Activated T-cell treated with anti-CD3 and anti-CD28 coated beads for 1 hour (primary cell): Measurements from ENCODE around the gene INTS6.

Experiments used
- DNase-seq: peaks from one replicate; pipeline ENCODE4 v3.0.0-alpha.2; 2020; ENCODE audit warnings: low read depth

Gene INTS6

DNA sequence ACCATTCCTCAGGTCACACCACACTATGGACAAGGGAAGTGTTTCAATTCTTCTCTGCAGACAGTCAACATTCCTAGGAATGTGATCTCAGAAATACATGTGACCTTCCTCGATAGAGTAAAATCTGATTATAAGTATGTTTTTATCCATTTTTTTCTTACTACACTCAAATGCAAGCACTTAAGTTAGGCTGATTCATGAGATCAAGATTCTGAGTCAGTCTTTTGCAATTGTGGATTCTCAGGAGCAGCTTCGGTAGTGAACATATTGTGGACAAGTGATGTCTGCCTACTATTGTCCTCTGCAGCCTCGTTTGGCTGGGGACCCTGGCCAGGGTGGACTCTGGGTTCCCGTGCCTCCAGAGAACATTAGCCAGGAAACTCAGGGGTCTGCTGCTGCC, 110.1 kb downstream of the INTS6 start:
- no peak for DNase-seq

DNA sequence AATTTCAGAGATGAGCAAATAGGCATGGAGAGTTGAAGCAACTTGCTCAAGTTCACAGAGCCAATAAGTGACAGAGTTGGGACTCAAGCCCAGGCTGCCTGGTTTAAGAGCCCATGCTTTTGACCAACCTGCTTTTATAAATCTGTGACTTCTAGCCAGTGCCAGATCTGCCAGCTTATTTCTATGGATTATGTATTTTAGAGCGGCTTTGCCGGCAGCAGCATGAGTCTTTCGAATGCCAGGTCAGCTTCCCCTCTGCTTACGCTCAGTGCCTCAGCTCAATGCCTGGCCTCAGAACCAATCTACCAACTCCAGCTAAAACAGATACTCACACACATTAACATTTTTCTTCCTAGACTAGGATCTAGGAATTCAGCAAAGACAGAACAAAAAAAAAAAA, 111.0 kb downstream of the INTS6 start:
- DNase-seq, result no peak

DNA sequence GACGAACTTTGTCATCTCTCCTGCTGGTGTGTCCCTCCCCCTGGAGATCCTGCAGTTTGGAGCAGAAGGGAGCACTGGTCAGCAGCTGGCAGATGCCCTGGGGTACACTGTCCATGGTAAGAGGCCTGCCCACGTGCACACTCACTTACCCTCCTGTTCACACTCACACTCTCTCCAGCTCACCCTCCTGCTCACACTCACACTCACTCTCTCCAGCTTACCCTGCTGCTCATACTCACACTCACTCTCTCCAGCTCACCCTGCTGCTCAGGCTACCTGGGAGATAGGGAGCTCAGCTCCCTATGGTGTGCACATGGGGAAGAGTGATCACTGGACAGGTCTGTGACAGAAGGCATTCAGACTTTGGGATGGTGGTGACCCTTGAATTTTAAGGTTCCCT, 111.6 kb downstream of the INTS6 start:
- DNase-seq, result no peak

DNA sequence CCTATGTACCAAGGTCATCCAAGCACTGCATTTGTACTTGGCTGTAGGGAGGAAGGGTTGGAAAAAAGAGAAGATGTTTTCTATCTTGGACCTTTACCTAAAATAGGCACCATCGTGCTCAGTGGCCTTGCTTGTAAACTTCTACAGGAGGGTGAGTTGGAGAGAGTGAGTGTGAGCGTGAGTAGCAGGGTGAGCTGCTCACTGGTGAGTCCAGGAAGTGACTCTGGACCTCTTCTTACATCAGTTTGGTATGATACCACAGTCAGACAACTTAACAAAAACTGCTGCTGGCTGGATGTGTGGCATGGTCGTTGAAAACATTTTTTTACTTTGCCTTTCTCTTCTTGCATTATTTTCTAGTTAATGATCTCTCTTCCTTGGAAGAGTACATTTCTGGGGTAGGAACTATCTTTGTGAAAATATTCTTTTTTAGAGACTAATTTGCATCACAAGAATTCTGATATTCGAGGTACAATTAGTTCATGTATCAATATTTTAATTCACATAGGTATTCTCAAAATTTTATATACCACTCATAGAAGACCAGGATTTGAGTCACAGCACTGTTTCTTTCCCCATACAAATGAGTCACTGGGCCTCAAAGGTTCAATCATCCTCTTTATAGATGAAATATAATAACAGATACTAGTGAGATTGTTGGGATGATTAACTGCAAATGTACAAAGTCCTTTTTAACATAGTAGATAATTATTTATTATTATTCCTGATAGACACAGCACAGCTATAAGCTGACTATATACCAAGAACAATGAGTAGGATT, 112.7 kb downstream of the INTS6 start:
- DNase-seq, result no peak

DNA sequence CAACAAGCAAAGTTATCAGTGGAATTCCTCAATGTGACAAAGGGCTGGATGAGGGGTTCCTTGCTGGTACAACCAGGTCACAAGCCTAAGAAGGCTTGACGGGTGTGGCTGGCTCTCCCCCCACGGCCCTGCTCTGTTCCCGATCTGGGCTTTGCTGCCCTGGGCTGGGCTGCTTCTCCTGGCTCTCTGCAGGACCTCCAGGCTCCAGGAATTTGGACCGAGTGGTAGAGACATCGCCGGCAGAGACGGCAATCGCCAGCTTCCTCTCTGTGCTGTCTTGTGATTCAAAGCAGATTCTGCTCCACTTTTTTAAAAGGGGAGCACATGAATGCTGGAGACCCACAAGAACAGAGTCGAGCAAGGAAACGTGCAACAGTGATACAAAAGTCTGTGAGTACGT, 113.5 kb downstream of the INTS6 start, which contains the start of gene SERPINE3:
TSS of gene SERPINE3 (plus strand) at position 338 of the 400 bp plus-strand sequence. CDS start 1,401 bp downstream, outside the sequence.
- no peak for DNase-seq

DNA sequence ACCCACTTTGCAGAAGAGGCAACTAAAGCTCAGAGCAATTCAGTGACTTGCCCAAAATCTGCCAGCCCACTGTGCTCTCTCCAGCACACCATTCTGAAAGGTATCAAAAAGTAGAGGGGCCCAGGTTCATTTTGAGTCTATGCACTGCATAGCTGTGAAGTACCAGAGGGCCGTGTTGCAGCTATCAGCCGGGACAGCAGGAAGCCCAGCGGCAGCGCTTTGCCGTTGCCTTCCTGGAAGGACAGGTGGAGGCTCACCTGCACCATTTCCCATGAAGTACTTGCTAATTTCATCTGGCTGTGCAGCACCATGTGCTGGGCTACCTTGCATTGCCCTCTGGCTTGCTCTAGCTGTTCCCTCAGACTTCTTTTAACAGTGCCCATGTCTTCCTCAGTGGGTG, 116.1 kb downstream of the INTS6 start:
- DNase-seq, result no peak

DNA sequence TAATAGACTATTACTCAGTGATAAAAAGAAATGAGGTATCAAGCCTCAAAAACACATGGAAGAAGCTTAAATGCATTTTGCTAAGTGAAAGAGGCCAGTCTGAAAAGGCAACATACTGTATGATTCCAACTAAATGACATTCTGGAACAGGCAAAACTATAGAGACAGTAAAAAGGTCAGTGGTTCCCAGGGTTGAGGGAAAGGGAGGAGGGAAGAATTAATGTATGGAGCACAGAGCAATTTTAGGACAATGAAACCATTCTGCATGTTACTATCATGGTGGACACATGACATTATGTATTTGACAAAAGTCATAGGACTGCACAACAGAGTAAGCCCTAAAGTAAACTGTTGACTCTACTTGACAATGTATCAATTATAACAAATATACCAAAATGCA, 119.0 kb downstream of the INTS6 start:
- DNase-seq, result no peak

DNA sequence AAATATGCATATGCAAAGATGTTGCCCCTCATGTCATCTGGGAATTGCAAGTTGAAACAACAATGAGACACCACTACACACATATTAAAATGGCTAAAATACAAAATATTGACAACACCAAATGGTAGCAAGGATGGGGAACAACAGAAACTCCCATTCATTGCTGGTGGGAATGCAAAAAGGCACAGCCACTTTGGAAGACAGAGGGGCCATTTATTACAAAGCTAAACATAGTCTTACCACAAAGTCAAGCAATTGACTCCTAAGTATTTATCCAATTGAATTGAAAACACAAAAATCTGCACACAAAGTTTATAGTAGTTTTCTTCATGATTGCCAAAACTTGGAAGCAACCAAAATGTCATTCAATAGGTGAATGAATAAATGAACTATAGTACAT, 119.4 kb downstream of the INTS6 start:
- no peak for DNase-seq

DNA sequence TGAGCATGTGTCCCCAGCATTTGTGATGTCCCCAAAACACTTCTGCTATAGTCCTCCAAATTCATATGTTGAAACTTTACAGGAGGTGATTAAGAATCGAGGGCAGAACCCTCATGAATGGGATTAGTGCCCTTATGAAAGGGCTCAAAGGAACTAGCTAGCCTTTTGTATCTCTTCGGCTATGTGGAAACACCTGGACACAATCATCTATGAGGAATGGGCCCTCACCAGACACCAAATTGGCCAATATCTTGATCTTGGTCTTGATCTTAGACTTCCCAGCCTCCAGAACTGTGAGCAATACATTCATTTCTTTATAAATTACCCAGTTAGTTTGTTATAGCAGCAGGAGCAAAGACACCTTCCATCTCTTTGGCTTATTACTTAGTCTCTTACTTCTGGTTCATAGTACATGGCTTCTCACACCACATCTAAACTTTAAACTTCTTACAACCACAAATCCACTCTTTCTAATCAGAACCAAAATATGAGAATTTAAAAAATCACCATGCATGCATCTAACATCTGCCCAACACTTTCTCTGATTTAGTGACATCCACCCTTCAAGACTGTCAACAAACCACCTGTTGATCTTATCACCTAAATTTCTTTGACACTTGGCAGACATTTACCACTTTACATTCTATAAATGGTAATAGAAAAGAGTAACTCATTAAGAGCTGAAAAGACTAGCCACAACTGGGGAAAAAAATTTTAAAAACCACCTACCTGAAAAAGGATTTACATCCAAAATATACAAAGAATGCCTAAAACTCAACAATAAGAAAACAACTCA, 120.1 kb downstream of the INTS6 start:
- DNase-seq, result no peak

DNA sequence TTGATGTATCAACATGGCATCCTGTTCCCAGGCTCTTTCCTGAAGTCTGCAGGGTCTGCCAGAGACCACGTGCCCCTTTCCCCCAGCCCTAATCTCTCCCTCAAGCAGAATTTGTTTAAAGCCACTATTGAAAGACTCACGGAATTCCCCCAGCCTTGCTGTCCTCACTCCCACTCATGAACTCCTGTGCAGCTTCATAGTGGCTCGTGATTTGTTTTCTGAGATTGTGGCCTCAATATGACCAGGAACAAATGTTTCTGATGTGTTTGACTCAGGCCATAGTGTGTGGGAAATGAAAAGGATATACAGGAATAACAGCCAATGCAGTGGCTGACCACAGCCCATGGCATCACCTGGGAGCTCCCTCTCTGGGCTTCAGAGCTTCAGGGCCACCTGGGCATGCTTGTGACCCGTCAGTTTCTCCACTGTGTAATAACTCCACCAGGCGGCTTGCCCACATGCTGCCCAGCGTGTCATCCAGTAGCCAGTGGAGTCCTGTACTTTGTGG, 121.4 kb downstream of the INTS6 start:
- DNase-seq, result no peak

DNA sequence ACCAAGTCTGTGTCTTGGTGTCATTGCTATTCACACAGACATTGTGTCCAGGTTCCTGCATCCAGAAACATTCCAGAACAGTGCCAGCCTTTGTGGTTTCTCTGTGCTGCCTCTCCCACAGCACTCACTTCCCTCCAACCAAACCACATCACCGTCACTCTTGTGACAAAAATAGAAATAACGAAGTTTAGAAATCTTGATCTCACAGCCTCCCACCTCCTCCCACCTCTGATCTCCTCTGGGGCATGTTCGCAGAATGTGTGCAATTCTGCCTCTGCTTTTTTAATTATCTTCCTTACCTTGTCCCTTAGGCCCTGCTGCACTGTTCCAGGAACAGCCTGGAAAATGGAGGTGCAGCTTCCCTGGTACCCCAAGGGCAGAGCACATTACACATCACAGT, 122.0 kb downstream of the INTS6 start:
- no peak for DNase-seq

DNA sequence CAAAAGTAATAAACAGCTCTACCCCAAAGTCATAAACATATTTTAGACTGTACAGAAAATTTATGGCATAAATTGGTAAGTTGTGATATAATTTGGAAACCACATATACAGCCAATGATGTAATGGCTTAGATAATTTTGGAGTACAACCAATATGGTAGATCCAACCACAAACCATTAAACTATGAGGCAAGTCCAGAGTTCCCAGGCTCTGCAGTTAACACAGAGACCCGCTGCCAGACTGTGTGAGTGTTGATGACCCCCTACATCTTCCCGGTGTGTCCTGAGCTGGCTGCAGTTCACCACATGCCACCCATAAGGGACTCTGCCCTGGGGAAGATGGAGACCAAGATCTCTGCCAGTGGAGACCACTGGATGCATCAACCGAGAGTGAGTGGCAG, 123.2 kb downstream of the INTS6 start:
- no peak for DNase-seq

DNA sequence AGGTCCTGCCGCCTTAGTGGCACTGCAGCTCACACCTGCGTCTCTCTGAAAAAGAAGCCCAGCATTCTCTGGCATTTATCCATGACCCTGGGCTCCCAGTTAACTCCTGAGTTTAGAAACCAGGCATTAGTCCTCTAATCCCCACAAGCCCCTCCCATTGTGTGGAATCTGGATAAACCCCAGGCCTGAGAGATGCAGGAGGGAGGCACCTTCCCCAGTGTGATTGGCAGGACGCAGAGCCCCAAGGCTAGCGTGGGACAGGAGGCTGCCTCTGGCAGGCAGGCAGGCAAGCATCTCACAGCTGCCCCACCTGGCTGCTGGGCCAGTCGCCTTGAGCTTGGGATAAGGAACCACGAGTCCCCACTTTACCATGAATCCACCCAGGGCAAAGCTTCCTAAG, 124.3 kb downstream of the INTS6 start:
- DNase-seq, result no peak

DNA sequence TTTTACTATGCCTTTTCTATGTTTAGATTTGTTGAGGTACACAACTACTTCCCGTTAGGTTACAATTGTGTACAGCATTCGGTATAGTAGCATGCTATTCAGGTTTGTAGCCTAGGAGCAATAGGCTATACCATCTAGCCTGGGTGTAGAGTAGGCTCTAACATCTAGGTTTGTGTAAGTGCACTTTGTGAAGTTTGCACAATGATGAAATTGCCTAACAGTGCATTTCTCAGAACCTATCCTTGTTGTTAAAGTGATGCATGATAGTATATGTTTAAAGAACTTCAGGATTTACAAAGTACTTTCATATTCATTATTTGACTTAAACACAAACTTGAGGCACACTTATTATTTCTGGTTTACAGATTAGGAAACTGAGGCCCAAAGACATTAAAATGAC, 124.9 kb downstream of the INTS6 start:
- no peak for DNase-seq

DNA sequence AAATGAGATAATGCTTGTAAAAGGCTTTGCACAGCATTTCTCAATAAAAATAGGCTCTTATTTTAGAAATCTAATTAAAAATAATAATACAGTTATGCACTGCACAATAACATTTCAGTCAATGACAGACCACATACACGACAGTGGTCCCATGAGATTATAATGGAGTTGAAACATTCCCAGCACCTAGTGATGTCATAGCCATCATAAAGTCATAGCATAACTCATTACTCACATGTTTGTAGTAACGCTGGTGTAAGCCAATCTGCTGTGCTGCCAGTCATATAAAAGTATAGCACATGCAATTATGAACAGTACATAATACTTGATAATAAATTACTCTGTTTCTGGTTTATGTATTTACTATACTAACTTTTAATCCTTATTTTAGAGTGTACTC, 126.1 kb downstream of the INTS6 start:
- DNase-seq, result no peak

DNA sequence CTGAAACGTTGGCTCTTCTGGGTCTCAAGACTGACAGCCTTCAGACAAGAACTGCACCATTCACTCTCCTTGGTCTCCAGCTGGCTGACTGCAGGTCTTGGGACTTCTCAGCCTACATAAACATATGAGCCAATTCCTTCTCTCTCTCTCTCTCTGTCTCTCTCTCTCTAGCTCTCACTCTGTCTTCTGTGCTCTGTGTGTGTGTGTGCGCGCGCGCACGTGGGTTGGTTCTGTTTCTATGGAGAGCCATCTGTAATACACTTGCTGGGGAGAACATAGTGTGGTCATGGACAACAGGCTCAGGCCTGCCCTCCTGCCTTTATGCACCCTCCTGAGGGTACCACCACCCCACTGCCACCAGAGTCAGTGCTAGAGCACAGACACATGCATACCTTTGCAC, 127.0 kb downstream of the INTS6 start:
- DNase-seq, result no peak

DNA sequence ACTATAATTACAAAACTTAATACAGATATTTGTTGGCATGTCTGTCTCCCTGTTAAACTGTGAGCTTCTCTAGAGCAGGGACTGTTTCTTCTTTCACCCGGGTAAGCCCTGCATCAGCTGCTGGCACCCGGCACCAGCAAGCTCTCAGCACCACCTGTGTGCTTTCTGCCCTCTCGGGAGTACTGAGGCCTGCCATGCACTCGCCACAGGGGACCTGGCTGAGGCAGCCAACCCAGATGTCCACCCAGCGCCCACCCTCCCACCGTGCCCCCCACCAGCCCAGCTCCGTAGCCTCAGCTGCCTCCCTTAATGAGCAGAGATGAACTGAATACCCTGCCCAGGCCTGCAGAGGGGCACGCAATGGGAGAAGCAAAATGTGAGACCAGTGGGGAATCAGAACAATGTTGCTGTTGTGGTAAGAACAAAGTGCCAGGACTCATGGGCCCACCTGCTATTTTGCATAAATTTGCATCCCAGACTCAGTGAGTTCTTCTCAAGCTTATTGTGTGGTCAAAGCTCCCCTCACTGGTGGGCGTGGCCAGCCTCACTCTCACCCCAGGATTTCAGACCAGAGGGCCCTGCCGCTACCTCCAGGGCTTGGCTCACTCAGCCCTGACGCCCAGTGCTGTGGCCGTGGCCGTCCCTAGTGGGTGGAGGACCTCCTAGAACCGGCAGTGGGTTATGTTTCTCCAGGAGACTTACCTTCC, 128.0 kb downstream of the INTS6 start:
- no peak for DNase-seq

DNA sequence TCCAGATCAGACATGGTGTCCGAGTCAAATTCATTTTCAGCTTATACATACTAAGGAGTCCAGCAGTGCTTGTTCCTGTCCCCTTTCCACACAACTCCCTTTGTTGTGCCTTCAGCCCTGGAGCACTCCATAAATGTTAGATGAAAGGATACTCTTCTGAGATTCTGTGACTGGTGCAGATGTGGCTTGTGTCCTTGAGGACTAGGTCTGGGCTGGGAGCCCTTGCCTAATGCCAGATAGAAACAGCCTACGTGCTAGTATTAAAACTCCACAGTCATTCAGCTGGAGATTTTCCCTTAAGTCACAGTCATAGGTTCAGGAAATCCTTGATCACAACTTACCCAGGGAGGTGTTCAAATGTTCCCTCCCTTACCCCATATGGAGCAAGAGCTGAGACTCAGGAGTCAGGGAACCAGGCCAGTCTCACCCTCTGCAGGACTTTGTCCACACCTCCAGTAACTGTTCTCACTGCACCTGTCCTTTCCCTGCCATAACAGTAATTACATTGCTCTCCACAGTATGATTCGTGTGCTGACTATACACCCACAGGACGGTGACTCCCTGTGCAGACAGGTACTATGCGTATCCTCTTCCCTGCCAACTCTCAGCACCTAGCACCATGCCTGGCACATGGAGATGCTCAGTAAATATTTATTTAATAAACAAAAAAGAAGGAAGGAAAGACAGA, 128.9 kb downstream of the INTS6 start:
- DNase-seq, result no peak

DNA sequence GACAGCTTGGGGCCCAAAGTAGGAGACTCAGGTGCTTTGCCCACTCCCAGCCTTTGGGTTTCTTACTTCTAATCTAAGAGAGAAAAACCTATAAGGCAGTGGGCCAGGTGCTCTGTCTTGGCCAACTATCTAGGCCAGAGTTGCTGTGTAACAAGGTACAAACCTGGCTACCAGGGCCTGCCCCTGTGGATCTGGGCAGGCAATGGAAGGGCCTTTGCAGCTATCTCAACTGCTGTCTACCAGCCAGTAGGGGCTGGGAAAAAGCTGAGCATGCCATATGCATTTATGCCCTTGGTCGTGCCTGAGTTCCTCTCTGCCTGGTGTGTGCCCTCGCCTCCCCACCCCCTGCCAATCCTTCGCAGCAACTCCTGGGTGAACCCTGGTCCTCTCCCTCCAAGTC, 130.0 kb downstream of the INTS6 start:
- no peak for DNase-seq

DNA sequence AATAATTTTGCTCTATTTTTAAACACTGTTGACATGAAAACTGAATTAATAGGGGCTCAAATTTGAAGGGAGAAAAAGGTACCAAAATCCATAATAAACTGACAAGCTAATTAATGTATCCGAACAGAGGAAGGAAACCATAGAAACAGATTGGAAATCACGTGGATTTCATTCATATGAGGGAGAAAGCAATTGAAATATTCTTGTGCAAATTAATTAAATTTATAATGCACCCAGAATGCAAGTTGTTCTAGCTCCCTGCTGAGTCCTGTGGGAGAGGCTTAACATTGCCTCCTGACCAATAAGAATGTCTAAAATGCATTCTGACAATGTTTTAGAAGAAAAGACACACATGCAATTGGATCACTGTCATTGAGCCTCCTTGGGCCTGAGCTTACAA, 131.0 kb downstream of the INTS6 start:
- DNase-seq, result no peak

DNA sequence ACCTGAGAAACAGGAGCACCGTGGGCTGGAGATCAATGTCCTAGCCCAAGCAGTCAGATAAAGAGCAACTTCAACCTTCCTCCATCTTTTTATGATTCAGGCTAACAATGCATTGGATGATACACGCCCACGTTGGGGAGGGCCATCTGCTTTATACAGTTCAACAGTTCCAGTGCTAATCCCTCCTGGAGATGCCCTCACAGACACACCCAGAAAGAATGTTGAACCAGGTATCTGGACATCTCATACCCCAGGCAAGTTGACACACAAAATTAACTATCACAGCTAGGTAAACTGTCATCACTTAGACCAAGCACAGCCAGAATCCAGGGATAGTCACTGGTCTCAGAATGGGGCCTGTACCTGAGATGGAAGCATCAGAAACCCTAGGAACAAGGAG, 134.0 kb downstream of the INTS6 start:
- DNase-seq, result no peak

DNA sequence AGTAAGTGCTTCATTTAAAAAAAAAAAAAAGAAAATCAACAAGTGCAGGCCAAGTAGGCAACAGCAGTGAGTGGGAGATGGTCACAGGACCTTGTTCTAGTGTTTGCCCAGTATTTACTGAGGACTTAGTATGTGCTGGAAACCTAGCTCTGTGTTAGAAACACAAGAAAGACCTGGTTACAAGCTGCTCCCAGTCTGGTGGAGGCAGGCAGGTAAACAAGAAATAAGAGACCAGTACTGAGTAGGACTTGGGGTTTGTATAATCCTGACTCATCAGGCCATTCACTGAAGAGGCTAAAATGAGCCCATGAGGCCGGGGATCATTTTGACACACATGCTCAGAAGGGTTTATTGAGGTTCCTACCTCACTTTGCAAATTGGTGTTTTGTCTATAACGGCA, 134.8 kb downstream of the INTS6 start:
- DNase-seq, result no peak
